Astrocyte (in vitro differentiated cells and primary cell): ENCODE results near the gene PTMA. TPM values are rescaled to one million over a fixed set of nuclear protein-coding genes. Genes with fewer than 3 reads are reported as not detected.

Experiments
- total RNA-seq: library from RNA; stranded (reverse); gene quantifications from 2 replicates; pipeline ENCODE4 v1.2.1, GENCODE V29; 2021

The PTMA gene
- total RNA-seq, 1 donor from 2014 or later, result 469 TPM

Other genes starting within 250 kb of the PTMA start
- 562 and 603 TPM in 2 replicates for gene NCL, start 244.0 kb upstream of the PTMA start, total RNA-seq
- gene NMUR1, start 178.1 kb upstream of the PTMA start, total RNA-seq, result not detected in 2 replicates
- gene TEX44, start 115.7 kb upstream of the PTMA start, total RNA-seq, result not detected in 2 replicates
- gene PDE6D, start 72.8 kb downstream of the PTMA start, total RNA-seq, result 18.9 and 19.0 TPM in 2 replicates
- gene COPS7B, start 77.9 kb downstream of the PTMA start, total RNA-seq, result 39.6 and 45.0 TPM in 2 replicates
- 0.66 and 0.84 TPM in 2 replicates for gene NPPC, start 217.9 kb downstream of the PTMA start, total RNA-seq